Liver (tissue), 3 donors: Measurements from ENCODE around the gene CXCL17.

Source experiments
- ATF3 ChIP-seq: IDR thresholded peaks from 2 replicates; pipeline ENCODE4 v1.6.1; 2016; ENCODE audit warnings: antibody characterized with exemption
- CTCF ChIP-seq: fragments of 150-350 bp; IDR thresholded peaks from 2 replicates; pipeline ENCODE4 v1.5.1; 2017; ENCODE audit warnings: improper control_type of control experiment, low read depth, low read length; ENCODE audit not compliant: missing input control
- EGR1 ChIP-seq, 2 donors: IDR thresholded peaks; 2 replicates each; pipeline ENCODE4 v1.6.1; 2016 to 2018; ENCODE audit warnings: antibody characterized with exemption in 2 of 2, low read depth in 2 of 2
- GABPA ChIP-seq, 2 donors: IDR thresholded peaks in 1 of 2; conservative IDR thresholded peaks in 1 of 2; 2 replicates each; pipeline ENCODE4 v1.6.1; 2016; ENCODE audit warnings: antibody characterized with exemption in 2 of 2, mild to moderate bottlenecking in 1 of 2, moderate library complexity in 1 of 2
- JUND ChIP-seq, 2 donors: IDR thresholded peaks; 2 replicates each; pipeline ENCODE4 v1.6.1; 2016; ENCODE audit warnings: antibody characterized with exemption in 2 of 2
- REST ChIP-seq: IDR thresholded peaks from 2 replicates; pipeline ENCODE4 v1.6.1; 2016; ENCODE audit warnings: antibody characterized with exemption, mild to moderate bottlenecking
- TAF1 ChIP-seq: conservative IDR thresholded peaks from 2 replicates; pipeline ENCODE4 v1.6.1; 2016; ENCODE audit warnings: antibody characterized with exemption, mild to moderate bottlenecking
- YY1 ChIP-seq: IDR thresholded peaks from 2 replicates; pipeline ENCODE4 v1.6.1; 2016; ENCODE audit warnings: antibody characterized with exemption, mild to moderate bottlenecking
- ZBTB33 ChIP-seq: IDR thresholded peaks from 2 replicates; pipeline ENCODE4 v1.6.1; 2016; ENCODE audit warnings: antibody characterized with exemption
- donor health status: healthy.
- donor health status: healthy.

- TF ChIP-seq TAF1 (no peak), CTCF (no peak), ATF3 (no peak), REST (no peak), YY1 (no peak), EGR1 (IDR thresholded peaks at IDR 0.05; ENCODE audit: low read depth in 2 of 2) (no peak), JUND (IDR thresholded peaks at IDR 0.05) (no peak), GABPA (IDR thresholded peaks at IDR 0.05 in 1 of 2, conservative IDR thresholded peaks at IDR 0.05 in 1 of 2) (no peak), ZBTB33 (no peak)
Measured at GRCh38 chr19:42479736-42480135, 37.0 kb upstream of the CXCL17 start.
